Endothelial cell (in vitro differentiated cells): ENCODE data around the gene ZNF501. TPM values are rescaled to one million over a fixed set of nuclear protein-coding genes. Genes with fewer than 3 reads are reported as not detected.
A peak's percentile ranks its signal among the peaks of the same experiment; 100 is the strongest.

ENCODE experiments used
- DNase-seq: peaks from one replicate; pipeline ENCODE4 v3.0.0; 2021; ENCODE audit warnings: low spot score
- H3K27ac Mint-ChIP-seq: one replicate; pipeline ENCODE4 v1.8.0; 2021; ENCODE audit warnings: mixed read lengths, inconsistent platforms; ENCODE audit not compliant: unreplicated experiment
- H3K27me3 Mint-ChIP-seq: one replicate; pipeline ENCODE4 v1.8.0; 2021; ENCODE audit warnings: mild to moderate bottlenecking, moderate library complexity, mixed read lengths, inconsistent platforms; ENCODE audit not compliant: unreplicated experiment
- H3K36me3 Mint-ChIP-seq: one replicate; pipeline ENCODE4 v1.8.0; 2021; ENCODE audit warnings: mild to moderate bottlenecking, low read depth, mixed read lengths, inconsistent platforms; ENCODE audit not compliant: unreplicated experiment
- H3K4me1 Mint-ChIP-seq: one replicate; pipeline ENCODE4 v1.8.0; 2021; ENCODE audit warnings: mild to moderate bottlenecking, mixed read lengths, inconsistent platforms; ENCODE audit not compliant: unreplicated experiment
- H3K4me3 Mint-ChIP-seq: one replicate; pipeline ENCODE4 v1.8.0; 2021; ENCODE audit warnings: mild to moderate bottlenecking, mixed read lengths, inconsistent platforms; ENCODE audit not compliant: unreplicated experiment
- H3K9me3 Mint-ChIP-seq: one replicate; pipeline ENCODE4 v1.8.0; 2021; ENCODE audit warnings: mixed read lengths, inconsistent platforms; ENCODE audit not compliant: unreplicated experiment
- CTCF ChIP-seq: fragments of 200-600 bp; sonication (generic); IDR thresholded peaks from one replicate; pipeline ENCODE4 v1.5.0; 2021; ENCODE audit warnings: antibody characterized with exemption; ENCODE audit not compliant: unreplicated experiment
- total RNA-seq: library from RNA; stranded (reverse); fragmentation: NEBNext Ultra II Directional; extraction: Animal tissue kit (Norgen Biotek cat#: 25700); gene quantifications from one replicate; pipeline ENCODE4 v1.2.1, GENCODE V29; 2021; ENCODE audit not compliant: unreplicated experiment

Gene ZNF501
- total RNA-seq, 1 donor from 2014 or later: 4.7 TPM

GRCh38 chr3:44761101-44761423 lies 31.6 kb downstream of the ZNF501 start:
- H3K9me3 Mint-ChIP-seq: peaks cover 8% of the 10 kb centered on the region
- peaks cover 5% of the 10 kb centered on the region for H3K27me3 Mint-ChIP-seq
- DNase-seq: no peak
- peak overlapping the region; percentile 96 for H3K4me3 Mint-ChIP-seq
- TF ChIP-seq CTCF: no peak
- peaks cover 41% of the 10 kb centered on the region for H3K36me3 Mint-ChIP-seq
- peaks cover 7% of the 10 kb centered on the region for H3K4me1 Mint-ChIP-seq
- H3K27ac Mint-ChIP-seq: peak overlapping the region; percentile 84

GRCh38 chr3:44761424-44762169 lies 32.2 kb downstream of the ZNF501 start, which contains the start of the genes KIAA1143 and KIF15:
KIAA1143 (minus strand) TSS chr3:44761619; CDS start chr3:44761602, 17 bp downstream.
KIF15 (plus strand) TSS chr3:44761794; CDS start chr3:44761866, 72 bp downstream.
- Mint-ChIP-seq H3K27ac (peak within 1 kb of the TSS; percentile 84), H3K27me3 (peaks cover 5% of the 10 kb centered on the region), H3K36me3 (peaks cover 45% of the 10 kb centered on the region), H3K4me1 (peaks cover 7% of the 10 kb centered on the region), H3K9me3 (peaks cover 8% of the 10 kb centered on the region), H3K4me3 (peak within 1 kb of the TSS; percentile 96)
- DNase-seq: peak; percentile 94
- no peak for TF ChIP-seq CTCF

GRCh38 chr3:44762170-44762677 lies 32.8 kb downstream of the ZNF501 start:
- Mint-ChIP-seq H3K4me3 (peak overlapping the region; percentile 96), H3K36me3 (peaks cover 48% of the 10 kb centered on the region), H3K27me3 (peaks cover 5% of the 10 kb centered on the region), H3K4me1 (peaks cover 7% of the 10 kb centered on the region), H3K27ac (peak overlapping the region; percentile 16), H3K9me3 (peaks cover 11% of the 10 kb centered on the region)
- no peak for TF ChIP-seq CTCF
- DNase-seq: no peak

GRCh38 chr3:44762690-44763089 lies 33.3 kb downstream of the ZNF501 start:
- no peak for TF ChIP-seq CTCF
- peaks cover 13% of the 10 kb centered on the region for H3K9me3 Mint-ChIP-seq
- H3K36me3 Mint-ChIP-seq: peaks cover 47% of the 10 kb centered on the region
- H3K27me3 Mint-ChIP-seq: peaks cover 5% of the 10 kb centered on the region
- peaks cover 7% of the 10 kb centered on the region for H3K4me1 Mint-ChIP-seq
- no peak for DNase-seq
- H3K4me3 Mint-ChIP-seq: peak overlapping the region; percentile 96
- peak overlapping the region; percentile 16 for H3K27ac Mint-ChIP-seq

- no peak for DNase-seq
- Mint-ChIP-seq H3K9me3 (peaks cover 9% of the 10 kb centered on the region), H3K27me3 (peaks cover 2% of the 10 kb centered on the region), H3K27ac (no peak overlapping the region), H3K36me3 (peaks cover 42% of the 10 kb centered on the region), H3K4me1 (peaks cover 7% of the 10 kb centered on the region), H3K4me3 (no peak overlapping the region)
- TF ChIP-seq CTCF: no peak
These were observed 34.8 kb downstream of the ZNF501 start for GRCh38 chr3:44764248-44764647.
